ENCODE data around the gene MPG.

- TF ChIP-seq TAF1 (IDR thresholded peaks at IDR 0.05; ENCODE audit: low read depth): no peak
- no peak for TF ChIP-seq MAX (IDR thresholded peaks at IDR 0.05)
- no peak for TF ChIP-seq TEAD4 (IDR thresholded peaks at IDR 0.05)
- TF ChIP-seq RAD21 (IDR thresholded peaks at IDR 0.05; ENCODE audit: low read depth): no peak
- TF ChIP-seq FOXM1 (IDR thresholded peaks at IDR 0.05; ENCODE audit: borderline replicate concordance, low read depth): no peak
- TF ChIP-seq CREB1 (IDR thresholded peaks at IDR 0.05; ENCODE audit: low read depth): no peak
- TF ChIP-seq CEBPB (IDR thresholded peaks at IDR 0.05): no peak
- TF ChIP-seq EP300 (IDR thresholded peaks at IDR 0.05; ENCODE audit: borderline replicate concordance): no peak
- no peak for TF ChIP-seq YY1 (IDR thresholded peaks at IDR 0.05; ENCODE audit: low read depth)
- TF ChIP-seq, protein P1, sequence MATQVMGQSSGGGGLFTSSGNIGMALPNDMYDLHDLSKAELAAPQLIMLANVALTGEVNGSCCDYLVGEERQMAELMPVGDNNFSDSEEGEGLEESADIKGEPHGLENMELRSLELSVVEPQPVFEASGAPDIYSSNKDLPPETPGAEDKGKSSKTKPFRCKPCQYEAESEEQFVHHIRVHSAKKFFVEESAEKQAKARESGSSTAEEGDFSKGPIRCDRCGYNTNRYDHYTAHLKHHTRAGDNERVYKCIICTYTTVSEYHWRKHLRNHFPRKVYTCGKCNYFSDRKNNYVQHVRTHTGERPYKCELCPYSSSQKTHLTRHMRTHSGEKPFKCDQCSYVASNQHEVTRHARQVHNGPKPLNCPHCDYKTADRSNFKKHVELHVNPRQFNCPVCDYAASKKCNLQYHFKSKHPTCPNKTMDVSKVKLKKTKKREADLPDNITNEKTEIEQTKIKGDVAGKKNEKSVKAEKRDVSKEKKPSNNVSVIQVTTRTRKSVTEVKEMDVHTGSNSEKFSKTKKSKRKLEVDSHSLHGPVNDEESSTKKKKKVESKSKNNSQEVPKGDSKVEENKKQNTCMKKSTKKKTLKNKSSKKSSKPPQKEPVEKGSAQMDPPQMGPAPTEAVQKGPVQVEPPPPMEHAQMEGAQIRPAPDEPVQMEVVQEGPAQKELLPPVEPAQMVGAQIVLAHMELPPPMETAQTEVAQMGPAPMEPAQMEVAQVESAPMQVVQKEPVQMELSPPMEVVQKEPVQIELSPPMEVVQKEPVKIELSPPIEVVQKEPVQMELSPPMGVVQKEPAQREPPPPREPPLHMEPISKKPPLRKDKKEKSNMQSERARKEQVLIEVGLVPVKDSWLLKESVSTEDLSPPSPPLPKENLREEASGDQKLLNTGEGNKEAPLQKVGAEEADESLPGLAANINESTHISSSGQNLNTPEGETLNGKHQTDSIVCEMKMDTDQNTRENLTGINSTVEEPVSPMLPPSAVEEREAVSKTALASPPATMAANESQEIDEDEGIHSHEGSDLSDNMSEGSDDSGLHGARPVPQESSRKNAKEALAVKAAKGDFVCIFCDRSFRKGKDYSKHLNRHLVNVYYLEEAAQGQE (IDR thresholded peaks at IDR 0.05; ENCODE audit: low read depth): no peak
- no peak for TF ChIP-seq EGR1 (IDR thresholded peaks at IDR 0.05)
- TF ChIP-seq TCF12 (IDR thresholded peaks at IDR 0.05; ENCODE audit: low read depth): no peak
- TF ChIP-seq, protein P2, sequence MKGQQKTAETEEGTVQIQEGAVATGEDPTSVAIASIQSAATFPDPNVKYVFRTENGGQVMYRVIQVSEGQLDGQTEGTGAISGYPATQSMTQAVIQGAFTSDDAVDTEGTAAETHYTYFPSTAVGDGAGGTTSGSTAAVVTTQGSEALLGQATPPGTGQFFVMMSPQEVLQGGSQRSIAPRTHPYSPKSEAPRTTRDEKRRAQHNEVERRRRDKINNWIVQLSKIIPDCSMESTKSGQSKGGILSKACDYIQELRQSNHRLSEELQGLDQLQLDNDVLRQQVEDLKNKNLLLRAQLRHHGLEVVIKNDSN (IDR thresholded peaks at IDR 0.05): no peak
Observed at GRCh38 chr16:35678-36305, 42.2 kb upstream of the MPG start.

Data from Ishikawa (cell line).